Esophagus muscularis mucosa (tissue), 4 donors: ENCODE measurements around the gene MELTF. TPM values are rescaled to one million over a fixed set of nuclear protein-coding genes. Genes with fewer than 3 reads are reported as not detected.

Source experiments
- DNase-seq: peaks from one replicate; pipeline ENCODE4 v3.0.0-alpha.2; 2017; ENCODE audit errors: extremely low spot score
- H3K27ac ChIP-seq, 4 donors: fragments of 200-600 bp; sonication (generic); replicated peaks in 1 of 4; 1 replicate in 3 of 4; 2 replicates in 1 of 4; pipeline ENCODE4 v1.5.1; 2016 to 2019; ENCODE audit warnings: mild to moderate bottlenecking in 1 of 4
- H3K27me3 ChIP-seq, 4 donors: fragments of 200-600 bp; sonication (generic); one replicate each; pipeline versions ENCODE4 v1.5.1 to v1.6.0; 2016 to 2019
- H3K36me3 ChIP-seq, 4 donors: fragments of 200-600 bp; sonication (generic); one replicate each; pipeline ENCODE4 v1.5.1; 2016 to 2019
- H3K4me1 ChIP-seq, 4 donors: fragments of 200-600 bp; sonication (generic); one replicate each; pipeline ENCODE4 v1.5.1; 2016 to 2019
- H3K4me3 ChIP-seq, 4 donors: fragments of 200-600 bp; sonication (generic); 1 replicate in 2 of 4; 2 replicates in 2 of 4; pipeline ENCODE4 v1.5.1; 2016 to 2019; ENCODE audit warnings: mild to moderate bottlenecking in 4 of 4, moderate library complexity in 1 of 4
- H3K9me3 ChIP-seq, 4 donors: fragments of 200-600 bp; sonication (generic); 1 replicate in 3 of 4; 2 replicates in 1 of 4; pipeline ENCODE4 v1.5.1; 2016 to 2019
- CTCF ChIP-seq, 3 experiments: fragments of 200-600 bp in 2 of 3; fragments of 450-650 bp in 1 of 3; sonication (generic) in 2 of 3; IDR thresholded peaks; one replicate each; pipeline ENCODE4 v1.5.1; 2017 to 2019; ENCODE audit warnings: antibody characterized with exemption in 3 of 3, mild to moderate bottlenecking in 2 of 3, moderate library complexity in 1 of 3
- EP300 ChIP-seq: sonication (generic); formaldehyde crosslinking; IDR thresholded peaks from one replicate; pipeline ENCODE4 v1.6.1; 2017; ENCODE audit warnings: antibody characterized with exemption
- POLR2A ChIP-seq: fragments of 450-650 bp; IDR thresholded peaks from one replicate; pipeline ENCODE4 v1.6.1; 2017; ENCODE audit warnings: antibody characterized with exemption, moderate library complexity, mild to moderate bottlenecking, low read depth
- POLR2AphosphoS5 ChIP-seq, 2 donors: sonication (generic); formaldehyde crosslinking; IDR thresholded peaks; one replicate each; pipeline ENCODE4 v1.6.1; 2017; ENCODE audit warnings: antibody characterized with exemption in 2 of 2
- WGBS: methylation state at CpG from one replicate; pipeline ENCODE4 v1.1.5; 2018; 5-methylcytosine and 5-hydroxymethylcytosine counted together
- intact Hi-C: fragments of 100-400 bp; cut with DNase I; formaldehyde crosslinking; loops from one replicate; pipeline ENCODE4 v1.15.1; 2023
- total RNA-seq, 4 donors: library from RNA; depleted of rRNA; stranded (reverse); fragments of >200 nt; gene quantifications; one replicate each; pipeline versions ENCODE4 v1.1.0 to v1.2.1, GENCODE V29; 2016

MELTF gene
- total RNA-seq, 4 donors from 2014 or later: 3.6 to 9.1 (median 4.5) TPM

- no peak overlapping the region for H3K4me3 ChIP-seq
- peaks cover 0 to 12% (median 5%) of the 10 kb centered on the region in 4 donors for H3K36me3 ChIP-seq
- H3K9me3 ChIP-seq: no peaks in the 10 kb centered on the region
- H3K27ac ChIP-seq: no peak overlapping the region
- WGBS: 89% methylated on average over 9 of the region's 9 CpGs
- TF ChIP-seq CTCF (IDR thresholded peaks at IDR 0.05): no peak
- no peak for TF ChIP-seq POLR2A
- TF ChIP-seq EP300: no peak
- TF ChIP-seq POLR2AphosphoS5 (IDR thresholded peaks at IDR 0.05): no peak
- intact Hi-C loops: no loop called here
- DNase-seq: no peak
- peaks cover 0 to 12% (median 9%) of the 10 kb centered on the region in 4 donors for H3K4me1 ChIP-seq
- H3K27me3 ChIP-seq: no peaks in the 10 kb centered on the region
Measured at GRCh38 chr3:196962108-196962929, 67.3 kb downstream of the MELTF start.

- Histone ChIP-seq H3K36me3 (peaks cover 0 to 14% (median 5%) of the 10 kb centered on the region in 4 donors), H3K9me3 (no peaks in the 10 kb centered on the region), H3K27me3 (no peaks in the 10 kb centered on the region), H3K4me3 (no peak overlapping the region), H3K4me1 (no peaks in the 10 kb centered on the region), H3K27ac (no peak overlapping the region)
- intact Hi-C loops: no loop called here
- no peak for DNase-seq
- WGBS: 82% methylated on average over 7 of the region's 7 CpGs
- no peak for TF ChIP-seq EP300
- no peak for TF ChIP-seq POLR2AphosphoS5 (IDR thresholded peaks at IDR 0.05)
- no peak for TF ChIP-seq POLR2A
- no peak for TF ChIP-seq CTCF (IDR thresholded peaks at IDR 0.05)
Measured at GRCh38 chr3:196954832-196955231, 74.8 kb downstream of the MELTF start.

Other genes with a start within 250 kb of the MELTF start
- gene SENP5, start 161.9 kb downstream of the MELTF start, total RNA-seq: 10 to 100 TPM; 43.7 to 45.4 (median 44.1) TPM
- 10 to 100 TPM; 37.8 to 54.3 (median 45.8) TPM for gene NCBP2, start 87.3 kb downstream of the MELTF start, total RNA-seq
- gene PIGZ, start 61.0 kb downstream of the MELTF start, total RNA-seq: 10 to 100 TPM; 12.9 to 18.2 (median 15.4) TPM